SH-SY5Y (cell line): Measurements from ENCODE around the gene LBHD2.

Experiments used
- GATA2 ChIP-seq: IDR thresholded peaks from 2 replicates; pipeline ENCODE4 v1.6.1; 2011; ENCODE audit warnings: mild to moderate bottlenecking, low read depth, low read length
- GATA3 ChIP-seq: IDR thresholded peaks from 2 replicates; pipeline ENCODE4 v1.6.1; 2011; ENCODE audit warnings: low read depth, mild to moderate bottlenecking, low read length, moderate library complexity

- TF ChIP-seq GATA2 (no peak), GATA3 (no peak)
Measured at GRCh38 chr14:103128631-103129300, 44.8 kb downstream of the LBHD2 start.
